Measurements from ENCODE around the gene VNN1.

Gene VNN1

DNA sequence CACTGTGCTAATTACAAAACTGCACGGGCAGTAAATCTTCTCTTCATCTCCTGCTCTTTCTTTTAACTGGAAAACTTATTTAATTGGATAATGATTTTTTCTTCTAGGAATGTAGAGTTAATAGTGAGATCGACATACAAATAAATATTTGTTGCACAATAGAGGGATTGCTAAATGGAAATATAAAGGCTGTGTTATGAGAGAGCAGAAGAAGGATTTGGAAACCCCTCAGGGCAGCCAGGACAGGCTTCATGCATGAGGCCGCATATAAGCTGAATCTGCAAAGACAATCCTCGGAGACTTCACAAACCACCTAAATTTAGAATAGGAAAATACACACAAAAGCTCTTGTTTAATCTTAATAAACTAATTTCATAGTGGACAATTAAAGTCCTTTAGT, 51.9 kb downstream of the VNN1 start:
- Histone ChIP-seq H3K36me3 (ENCODE audit: control insufficient read depth in 2 of 2, insufficient read depth in 1 of 2, low read length in 2 of 2) (no peaks in the 10 kb centered on the region), H3K9me3 (ENCODE audit: control insufficient read depth, insufficient read depth, low read depth, low read length) (no peaks in the 10 kb centered on the region), H3K27ac (ENCODE audit: extremely low read depth, low read depth, low read length) (no peak overlapping the region), H3K4me3 (ENCODE audit: low read depth, low read length) (no peak overlapping the region), H3K4me1 (ENCODE audit: control insufficient read depth, insufficient read depth, low read length) (no peaks in the 10 kb centered on the region)
- ChIA-PET CTCF (interaction anchor here (0.6 to 1.2 kb wide), 8 partner anchors 12 to 890 kb away, joined by 3 to 6 read pairs (median 3); partner anchors contain the start of gene SLC18B1), POLR2A (no interaction called here)
- TF ChIP-seq, protein P1, sequence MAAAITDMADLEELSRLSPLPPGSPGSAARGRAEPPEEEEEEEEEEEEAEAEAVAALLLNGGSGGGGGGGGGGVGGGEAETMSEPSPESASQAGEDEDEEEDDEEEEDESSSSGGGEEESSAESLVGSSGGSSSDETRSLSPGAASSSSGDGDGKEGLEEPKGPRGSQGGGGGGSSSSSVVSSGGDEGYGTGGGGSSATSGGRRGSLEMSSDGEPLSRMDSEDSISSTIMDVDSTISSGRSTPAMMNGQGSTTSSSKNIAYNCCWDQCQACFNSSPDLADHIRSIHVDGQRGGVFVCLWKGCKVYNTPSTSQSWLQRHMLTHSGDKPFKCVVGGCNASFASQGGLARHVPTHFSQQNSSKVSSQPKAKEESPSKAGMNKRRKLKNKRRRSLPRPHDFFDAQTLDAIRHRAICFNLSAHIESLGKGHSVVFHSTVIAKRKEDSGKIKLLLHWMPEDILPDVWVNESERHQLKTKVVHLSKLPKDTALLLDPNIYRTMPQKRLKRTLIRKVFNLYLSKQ (tag by site-specific recombination; IDR thresholded peaks at IDR 0.05; ENCODE audit: borderline replicate concordance), result no peak
- TF ChIP-seq ZNF132 (tag by site-specific recombination; IDR thresholded peaks at IDR 0.05; ENCODE audit: borderline replicate concordance), result no peak
- TF ChIP-seq GLIS1 (tag by site-specific recombination; IDR thresholded peaks at IDR 0.05), result no peak
- TF ChIP-seq ZNF248 (tag by site-specific recombination; IDR thresholded peaks at IDR 0.05), result no peak
- no peak for TF ChIP-seq GLIS2 (tag by site-specific recombination; IDR thresholded peaks at IDR 0.05)
- TF ChIP-seq, protein P2, sequence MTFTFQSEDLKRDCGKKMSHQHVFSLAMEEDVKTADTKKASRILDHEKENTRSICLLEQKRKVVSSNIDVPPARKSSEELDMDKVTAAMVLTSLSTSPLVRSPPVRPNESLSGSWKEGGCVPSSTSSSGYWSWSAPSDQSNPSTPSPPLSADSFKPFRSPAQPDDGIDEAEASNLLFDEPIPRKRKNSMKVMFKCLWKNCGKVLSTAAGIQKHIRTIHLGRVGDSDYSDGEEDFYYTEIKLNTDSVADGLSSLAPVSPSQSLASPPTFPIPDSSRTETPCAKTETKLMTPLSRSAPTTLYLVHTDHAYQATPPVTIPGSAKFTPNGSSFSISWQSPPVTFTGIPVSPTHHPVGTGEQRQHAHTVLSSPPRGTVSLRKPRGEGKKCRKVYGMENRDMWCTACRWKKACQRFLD (tag by site-specific recombination; IDR thresholded peaks at IDR 0.05), result no peak
- no peak for TF ChIP-seq ZNF10 (tag by site-specific recombination; IDR thresholded peaks at IDR 0.05)
- TF ChIP-seq YY1 (tag by site-specific recombination; IDR thresholded peaks at IDR 0.05), result no peak
- TF ChIP-seq ZNF791 (tag by site-specific recombination; IDR thresholded peaks at IDR 0.05), result no peak
- TF ChIP-seq, protein P3, sequence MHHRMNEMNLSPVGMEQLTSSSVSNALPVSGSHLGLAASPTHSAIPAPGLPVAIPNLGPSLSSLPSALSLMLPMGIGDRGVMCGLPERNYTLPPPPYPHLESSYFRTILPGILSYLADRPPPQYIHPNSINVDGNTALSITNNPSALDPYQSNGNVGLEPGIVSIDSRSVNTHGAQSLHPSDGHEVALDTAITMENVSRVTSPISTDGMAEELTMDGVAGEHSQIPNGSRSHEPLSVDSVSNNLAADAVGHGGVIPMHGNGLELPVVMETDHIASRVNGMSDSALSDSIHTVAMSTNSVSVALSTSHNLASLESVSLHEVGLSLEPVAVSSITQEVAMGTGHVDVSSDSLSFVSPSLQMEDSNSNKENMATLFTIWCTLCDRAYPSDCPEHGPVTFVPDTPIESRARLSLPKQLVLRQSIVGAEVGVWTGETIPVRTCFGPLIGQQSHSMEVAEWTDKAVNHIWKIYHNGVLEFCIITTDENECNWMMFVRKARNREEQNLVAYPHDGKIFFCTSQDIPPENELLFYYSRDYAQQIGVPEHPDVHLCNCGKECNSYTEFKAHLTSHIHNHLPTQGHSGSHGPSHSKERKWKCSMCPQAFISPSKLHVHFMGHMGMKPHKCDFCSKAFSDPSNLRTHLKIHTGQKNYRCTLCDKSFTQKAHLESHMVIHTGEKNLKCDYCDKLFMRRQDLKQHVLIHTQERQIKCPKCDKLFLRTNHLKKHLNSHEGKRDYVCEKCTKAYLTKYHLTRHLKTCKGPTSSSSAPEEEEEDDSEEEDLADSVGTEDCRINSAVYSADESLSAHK (tag by site-specific recombination; IDR thresholded peaks at IDR 0.05), result no peak
- TF ChIP-seq ZNF629 (tag by site-specific recombination; IDR thresholded peaks at IDR 0.05), result no peak
- TF ChIP-seq, protein P4, sequence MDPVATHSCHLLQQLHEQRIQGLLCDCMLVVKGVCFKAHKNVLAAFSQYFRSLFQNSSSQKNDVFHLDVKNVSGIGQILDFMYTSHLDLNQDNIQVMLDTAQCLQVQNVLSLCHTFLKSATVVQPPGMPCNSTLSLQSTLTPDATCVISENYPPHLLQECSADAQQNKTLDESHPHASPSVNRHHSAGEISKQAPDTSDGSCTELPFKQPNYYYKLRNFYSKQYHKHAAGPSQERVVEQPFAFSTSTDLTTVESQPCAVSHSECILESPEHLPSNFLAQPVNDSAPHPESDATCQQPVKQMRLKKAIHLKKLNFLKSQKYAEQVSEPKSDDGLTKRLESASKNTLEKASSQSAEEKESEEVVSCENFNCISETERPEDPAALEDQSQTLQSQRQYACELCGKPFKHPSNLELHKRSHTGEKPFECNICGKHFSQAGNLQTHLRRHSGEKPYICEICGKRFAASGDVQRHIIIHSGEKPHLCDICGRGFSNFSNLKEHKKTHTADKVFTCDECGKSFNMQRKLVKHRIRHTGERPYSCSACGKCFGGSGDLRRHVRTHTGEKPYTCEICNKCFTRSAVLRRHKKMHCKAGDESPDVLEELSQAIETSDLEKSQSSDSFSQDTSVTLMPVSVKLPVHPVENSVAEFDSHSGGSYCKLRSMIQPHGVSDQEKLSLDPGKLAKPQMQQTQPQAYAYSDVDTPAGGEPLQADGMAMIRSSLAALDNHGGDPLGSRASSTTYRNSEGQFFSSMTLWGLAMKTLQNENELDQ (tag by site-specific recombination; IDR thresholded peaks at IDR 0.05; ENCODE audit: low read depth), result no peak
- TF ChIP-seq, protein P5, sequence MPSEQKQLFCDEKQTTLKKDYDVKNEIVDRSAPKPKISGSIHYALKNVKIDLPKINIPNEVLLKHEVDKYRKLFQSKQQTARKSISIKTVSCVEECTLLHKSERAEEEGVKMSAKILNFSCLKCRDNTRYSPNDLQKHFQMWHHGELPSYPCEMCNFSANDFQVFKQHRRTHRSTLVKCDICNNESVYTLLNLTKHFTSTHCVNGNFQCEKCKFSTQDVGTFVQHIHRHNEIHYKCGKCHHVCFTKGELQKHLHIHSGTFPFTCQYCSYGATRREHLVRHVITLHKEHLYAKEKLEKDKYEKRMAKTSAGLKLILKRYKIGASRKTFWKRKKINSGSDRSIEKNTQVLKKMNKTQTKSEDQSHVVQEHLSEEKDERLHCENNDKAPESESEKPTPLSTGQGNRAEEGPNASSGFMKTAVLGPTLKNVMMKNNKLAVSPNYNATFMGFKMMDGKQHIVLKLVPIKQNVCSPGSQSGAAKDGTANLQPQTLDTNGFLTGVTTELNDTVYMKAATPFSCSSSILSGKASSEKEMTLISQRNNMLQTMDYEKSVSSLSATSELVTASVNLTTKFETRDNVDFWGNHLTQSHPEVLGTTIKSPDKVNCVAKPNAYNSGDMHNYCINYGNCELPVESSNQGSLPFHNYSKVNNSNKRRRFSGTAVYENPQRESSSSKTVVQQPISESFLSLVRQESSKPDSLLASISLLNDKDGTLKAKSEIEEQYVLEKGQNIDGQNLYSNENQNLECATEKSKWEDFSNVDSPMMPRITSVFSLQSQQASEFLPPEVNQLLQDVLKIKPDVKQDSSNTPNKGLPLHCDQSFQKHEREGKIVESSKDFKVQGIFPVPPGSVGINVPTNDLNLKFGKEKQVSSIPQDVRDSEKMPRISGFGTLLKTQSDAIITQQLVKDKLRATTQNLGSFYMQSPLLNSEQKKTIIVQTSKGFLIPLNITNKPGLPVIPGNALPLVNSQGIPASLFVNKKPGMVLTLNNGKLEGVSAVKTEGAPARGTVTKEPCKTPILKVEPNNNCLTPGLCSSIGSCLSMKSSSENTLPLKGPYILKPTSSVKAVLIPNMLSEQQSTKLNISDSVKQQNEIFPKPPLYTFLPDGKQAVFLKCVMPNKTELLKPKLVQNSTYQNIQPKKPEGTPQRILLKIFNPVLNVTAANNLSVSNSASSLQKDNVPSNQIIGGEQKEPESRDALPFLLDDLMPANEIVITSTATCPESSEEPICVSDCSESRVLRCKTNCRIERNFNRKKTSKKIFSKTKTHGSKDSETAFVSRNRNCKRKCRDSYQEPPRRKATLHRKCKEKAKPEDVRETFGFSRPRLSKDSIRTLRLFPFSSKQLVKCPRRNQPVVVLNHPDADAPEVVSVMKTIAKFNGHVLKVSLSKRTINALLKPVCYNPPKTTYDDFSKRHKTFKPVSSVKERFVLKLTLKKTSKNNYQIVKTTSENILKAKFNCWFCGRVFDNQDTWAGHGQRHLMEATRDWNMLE (tag by site-specific recombination; conservative IDR thresholded peaks at IDR 0.05; ENCODE audit: low read depth), result no peak
- no peak for TF ChIP-seq ZNF311 (tag by site-specific recombination; IDR thresholded peaks at IDR 0.05; ENCODE audit: borderline replicate concordance)
- TF ChIP-seq ZNF530 (tag by site-specific recombination; IDR thresholded peaks at IDR 0.05; ENCODE audit: low read depth), result no peak
- no peak for TF ChIP-seq SCRT2 (tag by site-specific recombination; IDR thresholded peaks at IDR 0.05)
- TF ChIP-seq, protein P6, sequence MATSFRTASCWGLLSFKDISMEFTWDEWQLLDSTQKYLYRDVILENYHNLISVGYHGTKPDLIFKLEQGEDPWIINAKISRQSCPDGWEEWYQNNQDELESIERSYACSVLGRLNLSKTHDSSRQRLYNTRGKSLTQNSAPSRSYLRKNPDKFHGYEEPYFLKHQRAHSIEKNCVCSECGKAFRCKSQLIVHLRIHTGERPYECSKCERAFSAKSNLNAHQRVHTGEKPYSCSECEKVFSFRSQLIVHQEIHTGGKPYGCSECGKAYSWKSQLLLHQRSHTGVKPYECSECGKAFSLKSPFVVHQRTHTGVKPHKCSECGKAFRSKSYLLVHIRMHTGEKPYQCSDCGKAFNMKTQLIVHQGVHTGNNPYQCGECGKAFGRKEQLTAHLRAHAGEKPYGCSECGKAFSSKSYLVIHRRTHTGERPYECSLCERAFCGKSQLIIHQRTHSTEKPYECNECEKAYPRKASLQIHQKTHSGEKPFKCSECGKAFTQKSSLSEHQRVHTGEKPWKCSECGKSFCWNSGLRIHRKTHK (tag by site-specific recombination; IDR thresholded peaks at IDR 0.05), result no peak
- TF ChIP-seq ZNF433 (tag by site-specific recombination; IDR thresholded peaks at IDR 0.05; ENCODE audit: low read depth), result no peak
- no peak for TF ChIP-seq ZNF596 (tag by site-specific recombination; IDR thresholded peaks at IDR 0.05)
- TF ChIP-seq, protein P7, sequence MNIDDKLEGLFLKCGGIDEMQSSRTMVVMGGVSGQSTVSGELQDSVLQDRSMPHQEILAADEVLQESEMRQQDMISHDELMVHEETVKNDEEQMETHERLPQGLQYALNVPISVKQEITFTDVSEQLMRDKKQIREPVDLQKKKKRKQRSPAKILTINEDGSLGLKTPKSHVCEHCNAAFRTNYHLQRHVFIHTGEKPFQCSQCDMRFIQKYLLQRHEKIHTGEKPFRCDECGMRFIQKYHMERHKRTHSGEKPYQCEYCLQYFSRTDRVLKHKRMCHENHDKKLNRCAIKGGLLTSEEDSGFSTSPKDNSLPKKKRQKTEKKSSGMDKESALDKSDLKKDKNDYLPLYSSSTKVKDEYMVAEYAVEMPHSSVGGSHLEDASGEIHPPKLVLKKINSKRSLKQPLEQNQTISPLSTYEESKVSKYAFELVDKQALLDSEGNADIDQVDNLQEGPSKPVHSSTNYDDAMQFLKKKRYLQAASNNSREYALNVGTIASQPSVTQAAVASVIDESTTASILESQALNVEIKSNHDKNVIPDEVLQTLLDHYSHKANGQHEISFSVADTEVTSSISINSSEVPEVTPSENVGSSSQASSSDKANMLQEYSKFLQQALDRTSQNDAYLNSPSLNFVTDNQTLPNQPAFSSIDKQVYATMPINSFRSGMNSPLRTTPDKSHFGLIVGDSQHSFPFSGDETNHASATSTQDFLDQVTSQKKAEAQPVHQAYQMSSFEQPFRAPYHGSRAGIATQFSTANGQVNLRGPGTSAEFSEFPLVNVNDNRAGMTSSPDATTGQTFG (tag by site-specific recombination; IDR thresholded peaks at IDR 0.05; ENCODE audit: borderline replicate concordance), result no peak

Measured in HEK293 (cell line).